ENCODE results near the gene KCNJ15.
"Not testable (repeated sequence)": the region's sequence is repeated elsewhere in the genome, so short reads cannot be mapped to it uniquely, and the experiment has no call there.

KCNJ15 gene

DNA sequence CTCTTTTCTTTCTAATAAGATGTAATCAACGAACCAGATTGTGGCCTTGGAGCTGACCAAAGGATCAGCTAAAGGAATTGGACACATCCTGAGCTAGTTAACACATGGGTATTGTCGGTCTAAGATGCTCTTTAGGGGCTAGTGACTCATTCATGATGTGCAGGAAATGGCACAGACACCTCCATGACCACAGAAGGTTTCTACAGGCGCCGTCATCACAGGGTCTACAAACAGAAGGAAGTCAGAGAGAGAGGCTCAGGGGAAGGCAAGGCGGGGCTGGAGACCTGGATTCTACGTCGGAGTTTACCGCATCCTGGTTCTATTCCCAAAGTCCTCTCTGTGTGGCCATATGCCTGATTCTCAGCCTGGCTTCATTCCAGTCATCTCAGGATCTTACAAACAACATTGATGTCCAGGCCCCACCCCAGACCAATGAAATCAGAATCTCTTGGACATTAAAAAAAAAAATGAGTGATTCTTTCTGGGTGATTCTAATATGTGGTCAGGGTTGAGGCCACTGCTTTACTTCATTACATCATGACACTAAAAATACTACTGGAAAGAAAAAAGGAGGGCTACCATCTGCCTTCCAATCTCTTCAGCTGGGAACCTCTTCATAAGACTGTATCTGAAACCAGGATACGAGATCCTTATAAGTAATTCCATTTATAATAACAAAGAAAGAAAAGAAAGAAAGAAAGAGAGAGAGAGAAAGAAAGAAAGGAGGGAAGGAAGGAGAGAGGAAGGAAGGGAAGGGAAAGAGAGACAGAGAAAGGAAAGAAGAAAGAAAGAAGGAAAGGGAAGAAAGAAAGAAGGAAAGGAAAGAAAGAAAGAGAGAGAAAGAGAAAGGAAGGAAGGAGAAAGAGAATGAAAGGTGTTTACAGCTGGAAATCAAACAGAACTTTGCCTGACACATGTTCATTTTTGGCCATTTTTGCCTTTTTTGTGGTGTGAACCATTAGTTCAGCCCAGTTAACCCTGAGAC is 11.6 kb upstream of the KCNJ15 start:
- no peak for DNase-seq (ENCODE audit: low spot score)

DNA sequence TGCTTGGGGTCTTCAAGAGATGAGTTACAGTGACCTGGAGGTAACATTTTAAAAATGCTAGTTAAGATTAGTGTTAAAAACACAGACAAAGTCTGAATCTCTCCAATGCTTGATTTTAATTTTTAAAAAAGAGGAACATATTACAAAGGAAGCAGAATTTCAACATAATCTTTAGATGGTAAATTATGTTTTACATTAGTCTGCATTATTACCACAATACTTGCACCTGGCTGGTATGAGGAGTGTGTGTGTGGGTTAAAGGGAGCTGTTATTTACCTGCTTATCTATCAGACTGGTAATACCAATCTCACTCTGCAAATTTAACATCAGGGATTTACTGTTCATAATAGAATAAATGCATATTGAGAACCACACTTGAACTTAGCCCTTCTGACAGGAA is 10.3 kb upstream of the KCNJ15 start:
- no peak for DNase-seq (ENCODE audit: low spot score)

DNA sequence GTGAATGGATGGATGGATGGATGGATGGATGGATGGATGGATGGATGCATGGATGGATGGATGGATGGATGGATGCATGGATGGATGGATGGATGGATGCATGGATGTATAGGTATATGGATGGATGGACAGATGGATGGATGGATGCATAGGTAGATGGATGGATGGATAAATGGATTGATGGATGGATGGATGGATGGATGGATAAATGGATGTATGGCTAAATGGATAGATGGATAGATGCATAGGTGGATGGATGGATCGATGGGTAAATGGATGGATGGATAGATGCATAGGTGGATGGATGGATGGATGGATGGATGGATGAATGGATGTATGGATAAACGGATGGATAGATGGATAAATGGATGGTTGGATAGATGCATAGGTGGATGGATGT is 9.7 kb upstream of the KCNJ15 start:
- not testable (repeated sequence) for DNase-seq (ENCODE audit: low spot score)

DNA sequence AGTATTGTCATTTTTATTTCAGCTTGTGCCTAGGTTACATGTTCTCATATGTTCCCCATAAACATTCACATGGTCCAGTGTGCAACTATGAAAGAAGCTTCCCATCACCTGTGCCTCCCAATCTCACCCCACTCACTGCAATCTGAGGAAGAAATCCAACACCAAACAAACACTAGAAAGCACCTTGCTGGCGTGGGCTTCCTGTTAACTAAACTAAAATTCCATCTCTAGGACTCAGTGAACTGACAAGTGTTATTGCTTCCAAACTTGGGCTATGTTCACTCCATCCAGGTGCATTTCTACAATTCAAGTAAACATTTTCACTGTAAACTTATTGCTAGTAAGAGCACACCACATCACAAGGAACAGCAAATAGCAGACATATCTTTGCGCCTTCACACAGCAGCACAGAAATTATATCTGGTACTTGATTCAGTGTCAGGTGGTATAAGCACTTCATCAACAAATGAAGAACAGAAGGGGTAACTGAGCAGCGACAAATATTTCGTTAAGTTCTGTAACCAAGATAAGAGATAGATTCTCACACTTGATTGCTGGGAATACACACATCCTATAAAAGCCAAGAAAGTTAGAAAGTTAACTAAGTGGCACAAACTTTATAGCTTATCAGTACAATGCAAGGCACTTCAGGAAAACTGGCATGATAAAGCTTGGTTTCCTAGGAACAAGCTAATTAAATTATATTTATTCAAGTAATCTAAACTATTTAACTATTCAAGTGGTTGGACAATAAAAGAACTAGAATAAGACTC is 8.9 kb upstream of the KCNJ15 start:
- no peak for DNase-seq (ENCODE audit: low spot score)

DNA sequence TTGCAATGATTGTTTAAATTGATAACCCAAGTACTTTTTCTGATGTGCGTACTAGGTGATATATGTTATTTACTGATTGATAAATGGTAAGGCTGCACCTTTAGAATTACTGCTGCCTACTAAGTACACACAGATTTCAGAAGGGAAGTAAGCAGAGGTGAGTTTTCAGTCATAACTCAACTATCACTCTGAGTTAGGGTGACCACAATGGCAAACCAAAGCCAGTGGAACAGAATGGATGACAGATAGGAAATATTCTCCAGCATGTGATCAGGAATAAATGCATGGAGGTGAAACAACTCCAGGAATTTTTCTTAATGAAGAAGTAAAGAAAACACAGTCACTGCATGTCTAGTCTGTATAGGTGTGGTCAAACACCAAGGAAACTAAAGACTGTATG is 7.5 kb upstream of the KCNJ15 start:
- no peak for DNase-seq (ENCODE audit: low spot score)

DNA sequence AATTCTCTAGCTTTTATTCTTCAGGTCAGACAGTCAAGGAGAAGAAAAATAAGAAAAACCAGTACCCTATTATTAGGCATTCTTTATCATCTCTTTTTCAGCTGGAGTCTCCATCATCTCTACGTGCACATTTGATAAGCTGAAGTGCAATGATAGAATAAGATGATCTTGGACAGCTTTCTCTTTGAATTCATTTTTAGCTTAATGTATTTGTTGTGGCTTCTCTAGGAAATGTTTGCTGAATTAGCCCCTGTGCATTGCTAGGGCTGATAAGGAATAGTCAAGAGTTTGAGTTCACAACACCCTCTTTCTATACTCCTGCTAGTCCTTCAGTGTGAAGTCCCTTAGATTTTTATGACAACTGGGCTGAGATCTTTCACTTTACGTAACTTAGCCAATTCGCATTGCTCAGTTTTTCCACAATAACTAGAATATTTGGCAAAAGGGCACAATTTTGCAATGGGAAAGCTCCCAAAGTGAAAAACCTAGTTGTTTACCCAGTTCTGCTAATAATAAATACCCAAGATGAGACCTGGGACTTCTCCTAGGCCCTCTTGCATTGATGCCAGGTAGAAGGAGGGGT is 7.0 kb upstream of the KCNJ15 start:
- no peak for DNase-seq (ENCODE audit: low spot score)

DNA sequence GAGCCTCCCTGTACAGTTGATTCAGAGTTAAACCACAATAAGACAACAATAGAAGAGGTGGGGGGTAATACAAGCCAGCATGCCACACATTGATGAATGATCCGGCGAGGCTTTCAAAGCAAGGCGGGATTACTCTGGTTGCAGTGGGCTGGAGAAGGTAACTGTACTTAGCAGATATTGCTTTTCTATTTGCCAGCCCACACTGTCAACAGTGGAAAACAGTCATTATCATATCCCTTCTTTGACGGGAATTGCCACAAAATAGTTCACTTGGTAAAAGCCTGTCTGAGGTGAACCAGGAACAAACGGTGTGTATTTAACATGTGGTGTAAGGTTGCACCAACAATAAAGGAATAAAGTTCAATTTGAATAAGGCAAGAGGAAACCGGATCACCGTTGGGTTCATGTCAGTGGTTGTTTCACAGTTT is 5.8 kb upstream of the KCNJ15 start:
- DNase-seq (ENCODE audit: low spot score), result no peak

DNA sequence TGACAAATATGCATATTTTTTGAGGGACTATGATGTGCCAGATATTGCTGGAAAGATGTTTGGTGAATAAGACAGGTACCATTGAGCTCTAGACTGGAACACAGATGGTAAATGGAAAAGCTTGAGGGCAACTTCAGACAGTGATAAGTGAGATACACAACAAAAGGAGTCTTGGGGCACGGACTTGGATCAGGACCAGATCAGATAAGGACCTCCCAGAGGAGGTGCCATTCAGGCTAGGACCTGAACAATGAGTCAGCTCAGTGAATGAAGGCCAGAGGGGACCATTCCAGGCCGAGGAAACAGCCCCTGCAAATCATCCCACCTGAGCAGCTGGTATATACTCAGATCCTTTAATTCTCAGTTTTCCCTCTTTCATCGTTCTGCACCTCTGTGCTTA is 1.8 kb upstream of the KCNJ15 start:
- no peak for DNase-seq (ENCODE audit: low spot score)

DNA sequence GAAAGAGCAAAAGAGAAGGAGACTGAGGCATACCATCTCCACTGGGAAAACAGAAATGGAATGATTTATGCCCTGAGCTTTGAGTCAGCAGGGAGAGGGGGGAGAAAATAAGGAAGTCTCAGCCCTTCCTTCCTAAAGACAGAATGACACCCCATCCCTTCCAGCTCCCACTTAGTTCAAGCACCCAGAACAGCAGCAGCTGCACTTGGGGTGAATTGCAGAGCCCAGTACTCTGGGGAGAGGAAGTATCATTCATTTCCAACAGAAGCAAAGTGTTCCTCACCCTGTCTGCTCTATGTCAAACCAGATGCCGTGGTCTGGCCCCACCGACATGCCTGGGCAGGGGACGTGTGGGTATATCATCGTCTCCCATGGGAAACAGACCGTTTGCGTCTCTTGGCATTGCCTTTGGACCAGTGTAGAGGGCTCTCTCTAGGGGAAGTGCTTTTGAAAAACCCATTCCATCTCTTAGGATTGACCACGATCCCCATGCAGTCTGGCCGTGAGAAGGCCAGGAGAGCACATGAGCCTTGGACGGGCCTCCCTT is 1.1 kb upstream of the KCNJ15 start:
- no peak for DNase-seq (ENCODE audit: low spot score)

DNA sequence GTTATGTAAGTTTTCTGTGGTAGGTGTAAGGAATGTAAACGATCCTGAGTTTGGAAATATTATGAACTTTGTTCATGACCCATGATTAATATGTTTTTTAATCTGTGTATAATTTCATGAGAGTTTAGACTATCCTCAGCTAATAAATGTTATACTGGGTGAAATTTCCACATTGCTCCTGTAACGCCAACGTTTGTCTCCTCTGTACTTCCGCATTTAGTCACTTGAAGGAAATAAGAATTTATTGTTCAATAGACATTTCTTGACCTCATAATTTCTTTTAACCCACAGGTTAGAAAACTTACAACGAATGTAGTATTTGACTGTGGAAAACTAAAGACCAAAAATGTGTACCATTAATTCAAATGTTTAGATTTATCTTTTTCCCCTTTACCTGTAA is 876 bp downstream of the KCNJ15 start:
- DNase-seq (ENCODE audit: low spot score), result no peak

DNA sequence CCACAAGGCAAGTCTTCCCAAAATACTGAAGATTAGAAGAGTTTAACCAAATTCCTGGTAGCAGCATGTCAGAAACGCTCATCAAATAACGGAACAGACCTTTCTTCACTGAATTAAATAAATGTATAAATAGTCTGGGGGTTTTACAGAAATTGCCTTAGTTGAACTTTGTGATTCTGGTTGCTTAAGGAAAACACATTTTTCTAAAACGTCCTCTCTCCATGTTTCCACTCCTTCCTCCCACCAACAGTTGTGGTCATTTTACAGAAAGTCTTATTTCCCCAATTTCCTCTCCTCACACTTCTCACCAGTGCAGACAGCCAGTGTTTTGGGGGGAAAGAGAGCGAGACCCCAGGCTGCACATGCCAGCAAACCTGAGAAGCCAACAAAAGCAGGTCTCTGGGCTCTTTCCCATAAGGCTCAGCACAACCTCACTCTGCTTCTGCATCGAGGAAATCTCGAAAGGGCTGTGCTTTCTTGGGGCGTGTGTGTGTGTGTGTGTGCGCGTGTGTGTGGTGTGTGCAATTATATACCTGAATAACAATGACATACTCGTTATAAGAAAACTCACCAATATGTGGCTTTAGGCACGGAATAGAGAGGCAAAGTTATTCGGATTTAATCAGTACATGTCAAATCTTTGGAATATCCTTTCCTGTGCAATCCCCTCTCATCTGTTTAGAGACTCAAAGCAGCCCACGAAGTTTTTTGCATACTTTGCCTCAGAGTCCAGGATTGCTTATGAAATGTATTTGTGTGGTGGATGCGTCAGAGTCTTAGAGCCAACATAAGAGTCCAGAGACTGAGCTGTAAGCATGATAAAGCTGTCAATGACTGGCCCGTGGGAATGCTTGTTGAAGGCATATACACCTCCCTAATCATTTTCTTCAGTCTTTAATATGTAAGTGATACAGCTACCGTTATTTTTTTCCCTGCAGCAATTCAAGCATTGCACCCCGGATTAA is 2.0 kb downstream of the KCNJ15 start:
- DNase-seq (ENCODE audit: low spot score), result no peak

DNA sequence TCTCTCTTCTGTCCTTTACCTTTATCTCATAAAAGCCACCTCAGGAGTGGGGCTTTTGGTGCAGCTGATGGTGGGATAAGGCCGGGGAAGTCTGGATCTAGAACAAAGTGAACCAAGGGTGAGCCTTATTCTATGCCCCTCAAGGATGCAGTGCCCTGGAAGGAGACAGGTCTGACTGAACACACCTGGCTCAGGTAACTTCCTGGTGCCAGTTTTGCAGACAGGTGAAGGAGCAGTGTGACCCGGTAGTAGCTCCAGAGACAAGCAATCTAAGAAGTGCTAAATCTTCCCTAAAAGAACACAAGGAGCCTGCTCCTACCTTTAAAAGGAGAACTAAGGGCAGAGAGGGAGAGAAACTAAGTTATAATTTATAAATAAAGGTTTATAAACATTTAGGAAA is 2.9 kb downstream of the KCNJ15 start:
- DNase-seq (ENCODE audit: low spot score), result no peak

DNA sequence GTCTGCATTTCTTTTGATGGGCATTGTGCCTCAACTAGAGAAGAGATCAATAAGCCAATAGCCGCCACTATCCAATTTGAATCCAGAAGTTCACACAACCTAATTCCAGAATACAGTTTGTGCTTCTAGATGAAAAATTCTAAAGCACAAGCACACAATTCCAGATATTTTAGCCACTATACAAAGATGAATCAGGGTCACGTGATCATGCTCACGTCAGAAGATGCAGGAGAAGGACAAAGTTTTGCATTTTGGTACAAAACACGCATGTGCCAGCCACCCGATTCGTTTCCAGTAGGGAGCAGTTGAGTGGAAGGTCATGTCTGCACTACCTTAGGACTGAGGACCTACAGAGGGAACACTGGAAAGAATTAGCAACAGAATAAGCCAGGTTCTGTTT is 3.6 kb downstream of the KCNJ15 start:
- DNase-seq (ENCODE audit: low spot score), result no peak

DNA sequence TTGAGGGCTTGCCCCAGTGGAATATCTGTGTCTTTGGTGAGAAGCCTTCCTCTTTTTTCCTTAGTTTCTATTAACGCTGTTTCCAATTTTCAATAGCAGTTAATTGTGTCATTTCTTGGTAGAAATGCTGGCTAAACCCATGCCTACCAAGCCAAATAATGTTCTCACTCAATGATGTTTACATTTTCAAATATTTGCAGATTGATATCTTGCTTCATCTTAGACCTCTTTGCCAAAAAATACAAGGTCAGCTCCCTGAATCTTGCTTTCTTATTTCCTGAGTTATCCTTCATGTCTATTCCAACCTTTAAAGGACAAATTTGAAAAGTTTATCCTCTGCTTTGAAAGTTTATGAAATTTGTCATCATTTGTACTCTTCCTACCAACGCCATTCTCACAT is 5.1 kb downstream of the KCNJ15 start:
- no peak for DNase-seq (ENCODE audit: low spot score)

DNA sequence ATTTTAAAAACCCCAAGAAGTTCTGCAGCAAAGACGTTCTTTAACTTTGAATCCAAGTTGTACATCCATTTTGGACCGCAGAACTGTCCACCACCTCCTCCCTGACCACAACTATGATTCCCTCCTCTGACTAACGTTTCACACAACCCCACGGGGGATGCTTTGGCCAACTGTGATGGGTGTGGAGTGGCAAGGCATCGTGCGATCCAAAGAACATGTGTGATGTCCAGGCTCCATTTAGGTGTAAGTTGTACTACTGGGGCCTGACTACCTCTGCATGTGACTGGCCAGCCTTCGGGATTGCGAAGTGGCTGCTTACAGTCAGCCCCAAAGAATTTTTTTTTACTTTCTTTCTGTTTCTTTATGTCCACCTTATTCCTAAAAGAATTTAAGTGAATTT is 6.7 kb downstream of the KCNJ15 start:
- DNase-seq (ENCODE audit: low spot score), result no peak

DNA sequence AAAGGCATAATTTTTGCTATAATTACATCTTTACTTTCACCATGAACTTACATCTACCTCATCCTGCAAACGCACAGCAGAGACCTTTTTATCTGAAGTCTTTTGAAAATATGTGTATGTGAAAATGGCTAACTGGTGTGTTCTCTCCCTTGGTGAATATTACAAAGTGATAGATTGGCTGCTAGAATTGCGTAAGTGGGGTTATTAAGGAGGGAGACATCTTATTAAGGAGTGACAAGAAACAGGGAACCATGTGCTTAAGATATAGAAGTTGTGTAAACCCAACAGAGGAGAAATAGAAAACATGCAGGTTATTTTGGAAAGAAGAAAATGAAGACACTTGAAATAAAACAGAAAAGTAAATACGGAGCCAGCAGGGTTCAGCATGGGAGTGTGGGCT is 7.8 kb downstream of the KCNJ15 start:
- no peak for DNase-seq (ENCODE audit: low spot score)

DNA sequence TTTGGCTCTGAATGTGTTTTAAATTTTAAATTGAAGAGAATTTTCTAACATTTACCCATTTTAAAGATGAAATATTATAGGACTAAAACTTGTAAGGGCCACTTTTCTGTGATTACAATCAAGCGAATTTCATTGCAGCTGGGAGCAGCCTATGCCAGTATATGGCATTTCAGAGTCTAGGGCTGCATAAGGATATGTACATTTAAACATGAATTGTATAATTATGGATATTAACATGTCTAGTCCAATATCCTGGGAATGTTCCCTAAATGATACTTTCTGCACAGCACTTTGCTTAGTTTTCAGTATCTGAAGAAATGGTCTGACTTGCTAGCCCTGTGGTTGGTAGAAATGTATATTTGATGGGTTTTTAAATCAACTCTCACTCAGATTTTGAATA is 8.4 kb downstream of the KCNJ15 start:
- no peak for DNase-seq (ENCODE audit: low spot score)

DNA sequence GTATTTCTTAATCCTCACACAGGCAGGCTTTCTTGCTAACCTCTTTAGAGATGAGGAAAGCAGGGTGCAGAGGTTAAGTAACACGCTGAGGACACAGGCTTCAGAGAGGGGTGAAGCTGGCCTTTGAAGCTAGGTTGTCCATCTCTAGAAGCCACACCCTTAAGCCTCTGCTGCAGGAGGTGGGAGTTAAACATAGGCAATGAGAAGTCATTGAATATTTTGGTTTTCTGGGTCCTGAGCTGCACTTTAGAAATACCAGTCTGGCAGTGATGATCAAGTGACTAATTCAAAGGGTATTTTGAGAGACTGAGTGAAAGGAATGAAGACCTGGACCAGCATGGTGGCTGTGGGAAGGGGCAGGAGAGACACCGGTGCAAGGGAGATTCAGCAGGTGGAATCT is 9.9 kb downstream of the KCNJ15 start:
- DNase-seq (ENCODE audit: low spot score), result no peak

DNA sequence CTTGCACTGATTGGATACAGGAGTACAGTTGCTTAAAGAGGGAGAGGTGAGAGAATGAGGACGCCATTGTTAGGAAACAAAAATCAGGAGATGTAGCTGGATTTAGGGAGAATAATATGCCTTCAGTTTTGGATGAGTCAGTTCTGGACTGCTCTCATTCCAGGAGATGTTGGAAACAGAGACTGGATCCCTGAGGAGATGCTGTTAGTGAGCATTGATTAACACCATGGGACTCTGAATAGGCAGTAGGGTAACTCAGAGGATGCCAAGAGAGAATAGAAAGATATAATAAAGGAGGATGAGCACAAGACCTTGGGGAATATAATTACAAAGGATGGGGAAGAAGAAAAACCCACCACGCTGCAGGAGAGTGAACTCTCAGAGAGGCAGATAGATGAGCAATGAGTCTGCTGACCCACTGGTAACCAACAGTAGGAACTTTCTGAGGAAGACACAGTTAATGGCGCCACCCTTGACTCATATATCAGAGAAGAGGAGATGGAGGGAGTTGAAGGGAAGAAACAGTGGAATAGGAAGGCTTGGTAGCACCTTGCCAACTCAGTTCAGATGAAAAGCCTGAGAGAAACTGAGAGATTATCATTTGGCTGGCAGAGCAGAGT is 10.5 kb downstream of the KCNJ15 start:
- no peak for DNase-seq (ENCODE audit: low spot score)

DNA sequence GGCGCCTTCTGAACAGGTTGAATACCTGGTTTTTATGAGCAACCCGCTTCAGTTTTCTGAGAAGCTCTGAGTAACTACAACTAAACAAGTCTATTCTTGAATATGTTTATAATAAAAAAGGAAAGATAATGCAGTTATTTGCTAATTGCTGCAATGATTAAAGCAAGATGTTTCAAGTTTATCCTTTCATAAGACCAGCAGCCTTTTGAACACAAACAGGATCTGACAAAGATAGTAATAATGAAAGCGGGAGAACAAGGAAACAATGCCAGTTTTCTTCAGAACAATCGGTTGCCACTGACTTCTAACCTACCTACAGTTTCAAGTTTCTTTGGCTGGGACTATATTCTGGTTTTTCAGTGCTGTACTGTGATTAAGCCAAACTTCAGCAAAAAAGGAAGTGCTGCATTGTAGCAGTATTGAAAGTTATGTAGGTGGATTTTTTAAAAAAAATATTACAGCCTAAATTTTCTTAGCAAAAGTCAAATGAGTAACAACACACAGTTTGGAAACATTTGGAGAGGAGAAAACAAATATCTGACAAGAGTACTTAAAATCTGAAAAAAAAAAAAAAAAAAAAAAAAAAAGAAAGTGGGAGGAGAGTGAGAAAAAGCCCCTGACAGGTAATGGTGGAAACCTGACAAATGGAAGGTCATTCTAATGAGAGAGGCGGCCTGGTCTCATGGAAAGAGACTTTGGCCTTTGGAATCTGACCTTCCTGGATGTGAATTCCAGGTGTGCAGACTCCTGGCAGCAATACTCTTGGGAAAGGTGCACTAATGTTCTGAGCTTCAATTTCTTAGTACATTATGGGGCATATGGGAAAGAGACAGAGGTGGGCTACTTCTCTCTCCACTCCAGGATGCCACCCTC is 11.4 kb downstream of the KCNJ15 start:
- DNase-seq (ENCODE audit: low spot score), result no peak
